SK-N-SH treated with all-trans-retinoic acid at 6 μM for 48 hours (cell line): ENCODE measurements around the gene PPARG.
"Not testable (repeated sequence)": the region's sequence is repeated elsewhere in the genome, so short reads cannot be mapped to it uniquely, and the experiment has no call there.

Experiments used
- CSRNP3 ChIP-seq: fragments of 250-450 bp; sonication (Bioruptor Pico); IDR thresholded peaks from 2 replicates; pipeline ENCODE4 v1.5.1; 2021; ENCODE audit warnings: mild to moderate bottlenecking, moderate library complexity
- PATZ1 ChIP-seq: fragments of 250-450 bp; sonication (Bioruptor Pico); IDR thresholded peaks from 2 replicates; pipeline ENCODE4 v1.8.0; 2020; ENCODE audit warnings: mild to moderate bottlenecking, moderate library complexity, borderline replicate concordance
- TCF4 ChIP-seq: fragments of 250-450 bp; sonication (Bioruptor Pico); IDR thresholded peaks from 2 replicates; pipeline ENCODE4 v1.8.0; 2021; ENCODE audit warnings: mild to moderate bottlenecking, moderate library complexity, borderline replicate concordance
- TSHZ2 ChIP-seq: fragments of 250-450 bp; sonication (Bioruptor Pico); IDR thresholded peaks from 2 replicates; pipeline ENCODE4 v1.5.0; 2020; ENCODE audit warnings: mild to moderate bottlenecking, moderate library complexity

GRCh38 chr3:12262173-12262572, 26.7 kb upstream of the PPARG start:
- TF ChIP-seq PATZ1, TCF4, CSRNP3, TSHZ2 (CRISPR knock-in tag): not testable (repeated sequence)
